GM23338 (cell line): ENCODE measurements around the gene KIF6. TPM values are rescaled to one million over a fixed set of nuclear protein-coding genes. Genes with fewer than 3 reads are reported as not detected.

Experiments used
- ATAC-seq: fragments of 200-7000 bp; cut with Tn5 transposase; 3 replicates; pipeline ENCODE4 v1.9.1; 2020
- DNase-seq: peaks from one replicate; pipeline ENCODE4 v3.0.0-alpha.2; 2015; ENCODE audit warnings: low spot score
- H2AFZ ChIP-seq: fragments of 200-600 bp; sonication (generic); 2 replicates; pipeline ENCODE4 v1.8.0; 2016; ENCODE audit warnings: antibody characterized with exemption, mild to moderate bottlenecking, moderate library complexity
- H3F3A ChIP-seq: fragments of 200-600 bp; sonication (generic); replicated peaks from 2 replicates; pipeline ENCODE4 v1.8.0; 2017; ENCODE audit warnings: antibody characterized with exemption, mixed run types, low read depth
- H3K27ac ChIP-seq: fragments of 200-600 bp; sonication (generic); 2 replicates; pipeline ENCODE4 v1.6.1; 2016; ENCODE audit warnings: low read depth
- H3K27me3 ChIP-seq: fragments of 200-600 bp; sonication (generic); 2 replicates; pipeline ENCODE4 v1.8.0; 2016; ENCODE audit warnings: mild to moderate bottlenecking, mixed run types, moderate library complexity; ENCODE audit not compliant: insufficient read depth
- H3K36me3 ChIP-seq: fragments of 200-600 bp; sonication (generic); 2 replicates; pipeline ENCODE4 v1.8.0; 2016; ENCODE audit warnings: mild to moderate bottlenecking; ENCODE audit not compliant: insufficient read depth
- H3K4me1 ChIP-seq: fragments of 200-600 bp; sonication (generic); 2 replicates; pipeline ENCODE4 v1.8.0; 2016; ENCODE audit warnings: mild to moderate bottlenecking, moderate library complexity; ENCODE audit not compliant: insufficient read depth
- H3K4me2 ChIP-seq: fragments of 200-600 bp; sonication (generic); 2 replicates; pipeline ENCODE4 v1.7.1; 2017; ENCODE audit warnings: mixed run types
- H3K4me3 ChIP-seq: fragments of 200-600 bp; sonication (generic); 2 replicates; pipeline ENCODE4 v1.6.1; 2016; ENCODE audit warnings: mixed run types
- H3K79me2 ChIP-seq: fragments of 200-600 bp; sonication (generic); replicated peaks from 2 replicates; pipeline ENCODE4 v1.8.0; 2017; ENCODE audit warnings: mild to moderate bottlenecking; ENCODE audit not compliant: insufficient read depth
- H3K9me2 ChIP-seq: fragments of 200-600 bp; sonication (generic); 2 replicates; pipeline ENCODE4 v1.8.0; 2017; ENCODE audit not compliant: insufficient read depth
- H4K20me1 ChIP-seq: fragments of 200-600 bp; sonication (generic); replicated peaks from 2 replicates; pipeline ENCODE4 v1.8.0; 2017; ENCODE audit warnings: mild to moderate bottlenecking; ENCODE audit not compliant: insufficient read depth
- H3K27ac Mint-ChIP-seq: 2 replicates; pipeline ENCODE4 v1.8.0; 2020; ENCODE audit warnings: inconsistent platforms, mild to moderate bottlenecking, moderate library complexity, mixed read lengths
- H3K27me3 Mint-ChIP-seq: 3 replicates; pipeline ENCODE4 v1.8.0; 2022; ENCODE audit warnings: low read depth, mild to moderate bottlenecking, moderate library complexity, mixed read lengths, inconsistent platforms; ENCODE audit not compliant: insufficient read depth, poor library complexity
- H3K36me3 Mint-ChIP-seq: 3 replicates; pipeline ENCODE4 v1.8.0; 2021; ENCODE audit warnings: low read depth, mild to moderate bottlenecking, inconsistent platforms, moderate library complexity, mixed read lengths
- H3K4me1 Mint-ChIP-seq: 3 replicates; pipeline ENCODE4 v1.8.0; 2020; ENCODE audit warnings: mild to moderate bottlenecking, inconsistent platforms, mixed read lengths
- H3K4me3 Mint-ChIP-seq: 3 replicates; pipeline ENCODE4 v1.8.0; 2021; ENCODE audit warnings: moderate library complexity, mild to moderate bottlenecking, inconsistent platforms, mixed read lengths
- H3K9me3 Mint-ChIP-seq: 3 replicates; pipeline ENCODE4 v1.8.0; 2020; ENCODE audit warnings: moderate library complexity, mild to moderate bottlenecking, inconsistent platforms, mixed read lengths
- CREB1 ChIP-seq: fragments of 250-450 bp; sonication (Bioruptor Pico); IDR thresholded peaks from 2 replicates; pipeline ENCODE4 v1.5.0; 2020; ENCODE audit warnings: low read depth, mild to moderate bottlenecking, moderate library complexity
- EZH2phosphoT487 ChIP-seq: fragments of 200-600 bp; sonication (generic); IDR thresholded peaks from one replicate; pipeline ENCODE4 v1.8.1; 2018; ENCODE audit warnings: antibody characterized with exemption; ENCODE audit not compliant: unreplicated experiment
- JUNB ChIP-seq: IDR thresholded peaks from one replicate; pipeline ENCODE4 v1.6.1; 2016; ENCODE audit warnings: antibody characterized with exemption; ENCODE audit not compliant: unreplicated experiment
- NANOG ChIP-seq: IDR thresholded peaks from 2 replicates; pipeline ENCODE4 v1.6.1; 2016; ENCODE audit warnings: antibody characterized with exemption, borderline replicate concordance
- POLR2AphosphoS5 ChIP-seq: IDR thresholded peaks from 2 replicates; pipeline ENCODE4 v1.6.1; 2016; ENCODE audit warnings: antibody characterized with exemption, low read depth
- STAT1 ChIP-seq: IDR thresholded peaks from one replicate; pipeline ENCODE4 v1.6.1; 2016; ENCODE audit warnings: antibody characterized with exemption; ENCODE audit not compliant: unreplicated experiment
- ZNF331 ChIP-seq: fragments of 250-450 bp; sonication (Bioruptor Pico); IDR thresholded peaks from 2 replicates; pipeline ENCODE4 v1.5.0; 2020; ENCODE audit warnings: low read depth, mild to moderate bottlenecking, moderate library complexity
- polyA plus RNA-seq: library from polyadenylated mRNA; unstranded; fragments of >200 nt; fragmentation: Nextera tagmentation; extraction: Ambion mirVana; gene quantifications from 2 replicates; pipeline ENCODE4 v1.2.1, GENCODE V29; 2016
- total RNA-seq: library from RNA; depleted of rRNA; stranded (reverse); fragments of >200 nt; shearing (Covaris generic); gene quantifications from 2 replicates; pipeline ENCODE4 v1.2.3, GENCODE V29; 2014
- TF ChIP-seq, protein P1 (sequence below): fragments of 250-450 bp; sonication (Bioruptor Pico); IDR thresholded peaks from 2 replicates; pipeline ENCODE4 v1.5.0; 2020; ENCODE audit warnings: mild to moderate bottlenecking, moderate library complexity
- TF ChIP-seq, protein P2 (sequence below), 2 experiments: fragments of 200-600 bp in 1 of 2; sonication (generic) in 1 of 2; conservative IDR thresholded peaks; 2 replicates each; pipeline versions ENCODE4 v1.5.1 to v1.6.1; 2016 to 2017; ENCODE audit warnings: antibody characterized with exemption in 2 of 2, low read depth in 2 of 2, mild to moderate bottlenecking in 2 of 2, moderate library complexity in 1 of 2
- TF ChIP-seq, protein P3 (sequence below): IDR thresholded peaks from 2 replicates; pipeline ENCODE4 v1.6.1; 2016; ENCODE audit warnings: antibody characterized with exemption

Gene KIF6
- total and polyA plus RNA-seq, 2 experiments from 2014 or later = 0.87 to 1.7 TPM

- H3K4me3 ChIP-seq = no peak overlapping the region
- no peak overlapping the region for H2AFZ ChIP-seq
- Mint-ChIP-seq H3K27ac (no peak overlapping the region), H3K4me1 (no peaks in the 10 kb centered on the region; the same call in 1 of the 3 replicates), H3K4me3 (no peak overlapping the region), H3K27me3 (no peaks in the 10 kb centered on the region), H3K9me3 (no peaks in the 10 kb centered on the region), H3K36me3 (no peaks in the 10 kb centered on the region)
- H3K79me2 ChIP-seq = no peaks in the 10 kb centered on the region
- H3K27me3 ChIP-seq = no peaks in the 10 kb centered on the region
- no peaks in the 10 kb centered on the region for H3K4me1 ChIP-seq
- no peaks in the 10 kb centered on the region for H3K36me3 ChIP-seq
- no peaks in the 10 kb centered on the region for H4K20me1 ChIP-seq
- no peaks in the 10 kb centered on the region for H3F3A ChIP-seq
- no peak overlapping the region for H3K4me2 ChIP-seq
- no peak overlapping the region for H3K27ac ChIP-seq
- H3K9me2 ChIP-seq = no peaks in the 10 kb centered on the region
- ATAC-seq = no peak
- no peak for DNase-seq
- no peak for TF ChIP-seq JUNB
- no peak for TF ChIP-seq ZNF331 (CRISPR knock-in tag)
- no peak for TF ChIP-seq STAT1
- TF ChIP-seq NANOG = no peak
- TF ChIP-seq, protein P1, sequence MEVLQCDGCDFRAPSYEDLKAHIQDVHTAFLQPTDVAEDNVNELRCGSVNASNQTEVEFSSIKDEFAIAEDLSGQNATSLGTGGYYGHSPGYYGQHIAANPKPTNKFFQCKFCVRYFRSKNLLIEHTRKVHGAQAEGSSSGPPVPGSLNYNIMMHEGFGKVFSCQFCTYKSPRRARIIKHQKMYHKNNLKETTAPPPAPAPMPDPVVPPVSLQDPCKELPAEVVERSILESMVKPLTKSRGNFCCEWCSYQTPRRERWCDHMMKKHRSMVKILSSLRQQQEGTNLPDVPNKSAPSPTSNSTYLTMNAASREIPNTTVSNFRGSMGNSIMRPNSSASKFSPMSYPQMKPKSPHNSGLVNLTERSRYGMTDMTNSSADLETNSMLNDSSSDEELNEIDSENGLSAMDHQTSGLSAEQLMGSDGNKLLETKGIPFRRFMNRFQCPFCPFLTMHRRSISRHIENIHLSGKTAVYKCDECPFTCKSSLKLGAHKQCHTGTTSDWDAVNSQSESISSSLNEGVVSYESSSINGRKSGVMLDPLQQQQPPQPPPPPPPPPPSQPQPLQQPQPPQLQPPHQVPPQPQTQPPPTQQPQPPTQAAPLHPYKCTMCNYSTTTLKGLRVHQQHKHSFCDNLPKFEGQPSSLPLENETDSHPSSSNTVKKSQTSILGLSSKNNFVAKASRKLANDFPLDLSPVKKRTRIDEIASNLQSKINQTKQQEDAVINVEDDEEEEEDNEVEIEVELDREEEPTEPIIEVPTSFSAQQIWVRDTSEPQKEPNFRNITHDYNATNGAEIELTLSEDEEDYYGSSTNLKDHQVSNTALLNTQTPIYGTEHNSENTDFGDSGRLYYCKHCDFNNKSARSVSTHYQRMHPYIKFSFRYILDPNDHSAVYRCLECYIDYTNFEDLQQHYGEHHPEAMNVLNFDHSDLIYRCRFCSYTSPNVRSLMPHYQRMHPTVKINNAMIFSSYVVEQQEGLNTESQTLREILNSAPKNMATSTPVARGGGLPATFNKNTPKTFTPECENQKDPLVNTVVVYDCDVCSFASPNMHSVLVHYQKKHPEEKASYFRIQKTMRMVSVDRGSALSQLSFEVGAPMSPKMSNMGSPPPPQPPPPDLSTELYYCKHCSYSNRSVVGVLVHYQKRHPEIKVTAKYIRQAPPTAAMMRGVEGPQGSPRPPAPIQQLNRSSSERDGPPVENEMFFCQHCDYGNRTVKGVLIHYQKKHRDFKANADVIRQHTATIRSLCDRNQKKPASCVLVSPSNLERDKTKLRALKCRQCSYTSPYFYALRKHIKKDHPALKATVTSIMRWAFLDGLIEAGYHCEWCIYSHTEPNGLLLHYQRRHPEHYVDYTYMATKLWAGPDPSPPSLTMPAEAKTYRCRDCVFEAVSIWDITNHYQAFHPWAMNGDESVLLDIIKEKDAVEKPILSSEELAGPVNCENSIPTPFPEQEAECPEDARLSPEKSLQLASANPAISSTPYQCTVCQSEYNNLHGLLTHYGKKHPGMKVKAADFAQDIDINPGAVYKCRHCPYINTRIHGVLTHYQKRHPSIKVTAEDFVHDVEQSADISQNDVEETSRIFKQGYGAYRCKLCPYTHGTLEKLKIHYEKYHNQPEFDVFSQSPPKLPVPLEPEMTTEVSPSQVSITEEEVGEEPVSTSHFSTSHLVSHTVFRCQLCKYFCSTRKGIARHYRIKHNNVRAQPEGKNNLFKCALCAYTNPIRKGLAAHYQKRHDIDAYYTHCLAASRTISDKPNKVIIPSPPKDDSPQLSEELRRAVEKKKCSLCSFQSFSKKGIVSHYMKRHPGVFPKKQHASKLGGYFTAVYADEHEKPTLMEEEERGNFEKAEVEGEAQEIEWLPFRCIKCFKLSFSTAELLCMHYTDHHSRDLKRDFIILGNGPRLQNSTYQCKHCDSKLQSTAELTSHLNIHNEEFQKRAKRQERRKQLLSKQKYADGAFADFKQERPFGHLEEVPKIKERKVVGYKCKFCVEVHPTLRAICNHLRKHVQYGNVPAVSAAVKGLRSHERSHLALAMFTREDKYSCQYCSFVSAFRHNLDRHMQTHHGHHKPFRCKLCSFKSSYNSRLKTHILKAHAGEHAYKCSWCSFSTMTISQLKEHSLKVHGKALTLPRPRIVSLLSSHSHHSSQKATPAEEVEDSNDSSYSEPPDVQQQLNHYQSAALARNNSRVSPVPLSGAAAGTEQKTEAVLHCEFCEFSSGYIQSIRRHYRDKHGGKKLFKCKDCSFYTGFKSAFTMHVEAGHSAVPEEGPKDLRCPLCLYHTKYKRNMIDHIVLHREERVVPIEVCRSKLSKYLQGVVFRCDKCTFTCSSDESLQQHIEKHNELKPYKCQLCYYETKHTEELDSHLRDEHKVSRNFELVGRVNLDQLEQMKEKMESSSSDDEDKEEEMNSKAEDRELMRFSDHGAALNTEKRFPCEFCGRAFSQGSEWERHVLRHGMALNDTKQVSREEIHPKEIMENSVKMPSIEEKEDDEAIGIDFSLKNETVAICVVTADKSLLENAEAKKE (CRISPR knock-in tag) = no peak
- TF ChIP-seq POLR2AphosphoS5 = no peak
- TF ChIP-seq CREB1 = no peak
- TF ChIP-seq, protein P2, sequence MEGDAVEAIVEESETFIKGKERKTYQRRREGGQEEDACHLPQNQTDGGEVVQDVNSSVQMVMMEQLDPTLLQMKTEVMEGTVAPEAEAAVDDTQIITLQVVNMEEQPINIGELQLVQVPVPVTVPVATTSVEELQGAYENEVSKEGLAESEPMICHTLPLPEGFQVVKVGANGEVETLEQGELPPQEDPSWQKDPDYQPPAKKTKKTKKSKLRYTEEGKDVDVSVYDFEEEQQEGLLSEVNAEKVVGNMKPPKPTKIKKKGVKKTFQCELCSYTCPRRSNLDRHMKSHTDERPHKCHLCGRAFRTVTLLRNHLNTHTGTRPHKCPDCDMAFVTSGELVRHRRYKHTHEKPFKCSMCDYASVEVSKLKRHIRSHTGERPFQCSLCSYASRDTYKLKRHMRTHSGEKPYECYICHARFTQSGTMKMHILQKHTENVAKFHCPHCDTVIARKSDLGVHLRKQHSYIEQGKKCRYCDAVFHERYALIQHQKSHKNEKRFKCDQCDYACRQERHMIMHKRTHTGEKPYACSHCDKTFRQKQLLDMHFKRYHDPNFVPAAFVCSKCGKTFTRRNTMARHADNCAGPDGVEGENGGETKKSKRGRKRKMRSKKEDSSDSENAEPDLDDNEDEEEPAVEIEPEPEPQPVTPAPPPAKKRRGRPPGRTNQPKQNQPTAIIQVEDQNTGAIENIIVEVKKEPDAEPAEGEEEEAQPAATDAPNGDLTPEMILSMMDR (conservative IDR thresholded peaks at IDR 0.05; ENCODE audit: low read depth in 2 of 2) = no peak
- TF ChIP-seq, protein P3, sequence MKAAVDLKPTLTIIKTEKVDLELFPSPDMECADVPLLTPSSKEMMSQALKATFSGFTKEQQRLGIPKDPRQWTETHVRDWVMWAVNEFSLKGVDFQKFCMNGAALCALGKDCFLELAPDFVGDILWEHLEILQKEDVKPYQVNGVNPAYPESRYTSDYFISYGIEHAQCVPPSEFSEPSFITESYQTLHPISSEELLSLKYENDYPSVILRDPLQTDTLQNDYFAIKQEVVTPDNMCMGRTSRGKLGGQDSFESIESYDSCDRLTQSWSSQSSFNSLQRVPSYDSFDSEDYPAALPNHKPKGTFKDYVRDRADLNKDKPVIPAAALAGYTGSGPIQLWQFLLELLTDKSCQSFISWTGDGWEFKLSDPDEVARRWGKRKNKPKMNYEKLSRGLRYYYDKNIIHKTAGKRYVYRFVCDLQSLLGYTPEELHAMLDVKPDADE = no peak
- TF ChIP-seq EZH2phosphoT487 = no peak
Measured at GRCh38 chr6:39693206-39693605, 32.0 kb downstream of the KIF6 start.
